Measurements from ENCODE around the gene RUNDC3A.

RUNDC3A gene

DNA sequence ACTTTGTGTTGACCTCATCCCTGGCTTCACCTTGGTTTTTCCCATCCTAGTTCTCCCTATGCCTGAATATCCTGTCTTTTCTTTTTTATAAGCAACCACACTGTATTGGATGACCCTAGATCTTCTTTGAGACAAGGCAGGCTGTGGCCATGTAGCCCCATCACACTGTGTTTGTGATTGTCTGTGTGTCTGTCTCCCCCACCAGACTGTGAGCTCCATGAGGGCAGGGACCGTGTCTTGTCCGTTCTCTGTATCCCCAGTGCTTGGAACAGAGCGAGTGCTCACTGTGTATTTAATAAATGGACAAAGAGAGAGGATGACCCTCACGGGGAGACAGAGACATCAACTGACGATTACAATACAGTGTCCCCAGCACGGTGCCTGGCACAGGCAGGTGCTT, 9.1 kb downstream of the RUNDC3A start:
- TF ChIP-seq CTCF (IDR thresholded peaks at IDR 0.05; ENCODE audit: insufficient read depth, low read depth, low read length, missing control alignments): no peak
- H3K4me3 ChIP-seq (ENCODE audit: low read length): no peak overlapping the region
- no peak for DNase-seq (ENCODE audit: low read depth)

GRCh38 chr17:44318077-44318892, 9.9 kb downstream of the RUNDC3A start:
- no peak overlapping the region for H3K4me3 ChIP-seq (ENCODE audit: low read length)
- TF ChIP-seq CTCF (IDR thresholded peaks at IDR 0.05; ENCODE audit: insufficient read depth, low read depth, low read length, missing control alignments): no peak
- DNase-seq (ENCODE audit: low read depth): no peak

DNA sequence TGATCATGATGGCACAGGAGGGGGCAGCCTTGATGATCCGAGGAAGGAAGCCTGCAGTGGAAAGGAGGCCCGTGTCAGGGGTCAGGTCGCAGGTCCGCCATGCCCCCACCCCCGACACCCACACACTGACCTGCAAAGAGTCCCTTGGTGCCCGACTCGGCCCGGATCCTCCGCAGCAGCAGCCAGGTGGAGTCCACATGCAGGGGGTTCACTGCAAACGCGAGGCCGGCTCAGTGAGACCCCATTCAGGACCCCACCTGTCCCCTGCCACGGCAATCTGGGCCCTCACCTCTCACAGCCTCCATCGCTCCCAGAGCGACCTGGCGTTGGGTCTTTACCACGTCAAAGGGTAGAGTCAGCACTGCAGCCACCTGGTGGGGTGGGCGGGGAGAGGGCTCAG, 11.7 kb downstream of the RUNDC3A start:
- H3K4me3 ChIP-seq (ENCODE audit: low read length): no peak overlapping the region
- no peak for DNase-seq (ENCODE audit: low read depth)
- no peak for TF ChIP-seq CTCF (IDR thresholded peaks at IDR 0.05; ENCODE audit: insufficient read depth, low read depth, low read length, missing control alignments)

GRCh38 chr17:44321246-44322120, 13.1 kb downstream of the RUNDC3A start:
- TF ChIP-seq CTCF (IDR thresholded peaks at IDR 0.05; ENCODE audit: insufficient read depth, low read depth, low read length, missing control alignments): no peak
- H3K4me3 ChIP-seq (ENCODE audit: low read length): no peak overlapping the region
- no peak for DNase-seq (ENCODE audit: low read depth)

- TF ChIP-seq CTCF (IDR thresholded peaks at IDR 0.05; ENCODE audit: insufficient read depth, low read depth, low read length, missing control alignments): no peak
- H3K4me3 ChIP-seq (ENCODE audit: low read length): no peak overlapping the region
- DNase-seq (ENCODE audit: low read depth): no peak
Measured at GRCh38 chr17:44322236-44322895, 14.0 kb downstream of the RUNDC3A start.

- no peak for TF ChIP-seq CTCF (IDR thresholded peaks at IDR 0.05; ENCODE audit: insufficient read depth, low read depth, low read length, missing control alignments)
- no peak for DNase-seq (ENCODE audit: low read depth)
- H3K4me3 ChIP-seq (ENCODE audit: low read length): peak overlapping the region; percentile 91
Measured at GRCh38 chr17:44323359-44324091, 15.1 kb downstream of the RUNDC3A start.
